Dermis blood vessel endothelial cell (primary cell): Measurements from ENCODE around the gene ZNF846. TPM values are rescaled to one million over a fixed set of nuclear protein-coding genes. Genes with fewer than 3 reads are reported as not detected.
"Not testable (repeated sequence)": the region's sequence is repeated elsewhere in the genome, so short reads cannot be mapped to it uniquely, and the experiment has no call there.

Experiments used
- DNase-seq: peaks from one replicate; pipeline ENCODE4 v3.0.0; 2010
- total RNA-seq: library from RNA; depleted of rRNA; stranded (reverse); fragments of >200 nt; gene quantifications from 2 replicates; pipeline ENCODE4 v1.2.3, GENCODE V29; 2014

ZNF846 gene
- 4.9 and 9.2 TPM in 2 replicates for total RNA-seq

- peak; percentile 96 for DNase-seq
Measured at GRCh38 chr19:9768175-9769112, at the start of gene ZNF846. Gene ZNF846 (minus strand): TSS chr19:9768738. CDS start chr19:9764950, 3,788 bp downstream.

DNA sequence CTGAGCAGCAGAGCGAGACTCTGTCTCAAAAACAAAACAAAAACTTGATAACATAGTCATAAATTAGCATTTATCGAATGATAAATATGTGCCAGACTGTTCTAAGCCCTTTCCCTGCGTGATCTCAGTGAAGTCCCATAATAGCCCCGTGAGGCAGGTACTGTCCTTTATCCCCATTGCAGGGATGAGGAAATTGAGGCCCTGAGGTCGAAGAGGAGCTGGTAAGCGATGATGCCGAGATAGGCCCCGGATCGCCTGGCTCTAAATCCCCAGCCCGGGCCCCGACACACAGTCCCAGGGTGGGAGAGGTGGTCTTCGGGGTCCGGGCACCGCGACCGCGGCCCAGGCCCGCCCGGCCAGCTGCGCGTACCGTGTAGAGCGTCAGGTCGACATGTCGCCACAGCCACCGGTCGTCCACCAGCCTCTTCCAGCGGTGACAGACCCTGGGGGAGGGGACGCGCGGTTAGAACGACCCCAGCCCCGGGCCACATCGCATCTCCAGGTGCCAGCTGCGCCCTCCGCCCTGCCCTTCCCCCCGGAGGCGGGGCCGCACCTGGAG is 49.7 kb upstream of the ZNF846 start:
- peak; percentile 4 for DNase-seq

DNA sequence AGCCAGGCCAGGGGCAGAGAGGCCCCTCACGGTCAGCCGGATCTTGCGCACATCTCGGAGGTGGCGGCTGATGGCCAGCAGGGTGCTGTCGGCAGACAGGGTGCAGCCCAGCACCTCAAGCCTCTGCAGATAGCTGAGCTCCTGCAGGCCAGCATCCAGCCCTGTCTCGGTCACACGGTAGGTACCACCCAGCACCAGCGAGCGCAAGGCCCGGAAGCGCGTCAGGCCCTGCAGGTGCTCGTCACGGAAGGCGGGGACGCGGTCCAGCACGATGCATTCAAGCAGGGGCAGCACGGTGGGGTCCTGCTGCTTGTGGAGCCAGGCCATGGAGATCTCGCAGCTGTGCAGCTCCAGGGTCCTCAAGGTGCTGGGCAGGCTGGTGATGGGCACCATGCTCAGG is 42.6 kb upstream of the ZNF846 start:
- no peak for DNase-seq

DNA sequence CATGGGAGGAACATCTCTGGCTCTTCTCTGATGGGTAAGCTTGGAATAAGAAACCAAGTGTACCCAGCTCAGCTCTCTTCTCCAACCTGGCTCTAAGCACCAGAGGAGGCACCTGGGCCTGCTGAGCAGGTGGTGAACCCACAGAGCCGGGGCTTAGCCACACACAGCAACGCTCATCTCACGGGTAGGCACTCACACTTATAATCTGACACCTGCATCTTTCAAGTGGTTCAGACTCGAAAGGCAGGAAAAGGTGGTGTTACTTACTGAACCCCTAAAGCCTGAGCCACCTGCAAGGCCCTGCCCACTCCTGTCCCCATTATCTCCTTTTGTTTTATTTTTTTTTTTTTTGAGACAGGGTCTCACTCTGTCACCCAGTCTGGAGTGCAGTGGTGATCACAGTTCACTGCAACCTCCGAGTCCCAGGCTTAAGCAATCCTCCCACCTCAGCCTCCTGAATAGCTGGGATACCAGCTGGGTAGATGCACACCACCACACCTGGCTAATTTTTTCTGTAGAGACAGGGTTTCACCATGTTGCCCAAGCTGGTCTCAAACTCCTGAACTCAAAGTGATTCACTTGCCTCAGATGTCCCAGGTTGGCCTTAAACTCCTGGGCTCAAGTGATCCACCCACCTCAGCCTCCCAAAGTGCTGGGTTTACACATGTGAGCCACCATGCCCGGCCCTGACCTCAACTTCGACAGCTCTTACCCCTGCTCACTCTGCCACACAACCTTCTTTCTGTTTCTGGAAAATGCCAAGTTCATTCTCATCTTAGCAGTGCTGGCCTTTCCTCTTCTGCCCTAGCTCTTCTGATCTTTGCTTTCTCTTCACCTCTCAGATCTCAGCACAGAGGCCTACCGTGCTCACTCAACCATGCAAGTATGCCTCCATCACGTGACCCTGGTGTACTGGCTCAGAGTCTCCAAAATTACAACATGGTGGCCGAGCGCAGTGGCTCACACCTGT is 40.6 kb upstream of the ZNF846 start:
- no peak for DNase-seq

GRCh38 chr19:9806803-9807202 is 38.3 kb upstream of the ZNF846 start:
- no peak for DNase-seq

DNA sequence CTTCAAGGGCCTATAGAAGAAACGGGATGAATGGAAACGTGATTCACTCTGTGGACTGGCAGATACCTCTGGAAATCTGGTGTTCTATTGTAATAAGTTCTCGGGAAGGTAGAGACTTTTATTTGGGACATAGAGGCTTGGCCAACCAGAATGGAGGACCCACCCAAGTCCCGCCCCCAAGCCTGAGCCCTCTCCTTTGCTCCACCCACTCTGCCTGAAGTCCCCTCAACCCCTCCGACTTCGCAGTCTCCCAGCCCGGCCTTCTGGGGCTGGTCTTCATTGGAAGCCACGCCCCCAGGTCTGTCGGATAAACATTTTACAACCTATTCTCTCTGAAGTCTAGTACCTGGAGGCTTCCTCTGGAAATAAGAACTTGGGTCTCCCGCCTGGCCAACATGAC is 33.4 kb upstream of the ZNF846 start:
- no peak for DNase-seq

GRCh38 chr19:9799162-9799561 is 30.6 kb upstream of the ZNF846 start:
- DNase-seq: no peak

- no peak for DNase-seq
Measured at GRCh38 chr19:9797871-9798270, 29.3 kb upstream of the ZNF846 start.

- DNase-seq: peak; percentile 96
Measured at GRCh38 chr19:9796113-9796773, 27.7 kb upstream of the ZNF846 start.

GRCh38 chr19:9793071-9793591 is 24.6 kb upstream of the ZNF846 start:
- DNase-seq: peak; percentile 58

- peak; percentile 96 for DNase-seq
Measured at GRCh38 chr19:9792206-9793070, 23.9 kb upstream of the ZNF846 start.

DNA sequence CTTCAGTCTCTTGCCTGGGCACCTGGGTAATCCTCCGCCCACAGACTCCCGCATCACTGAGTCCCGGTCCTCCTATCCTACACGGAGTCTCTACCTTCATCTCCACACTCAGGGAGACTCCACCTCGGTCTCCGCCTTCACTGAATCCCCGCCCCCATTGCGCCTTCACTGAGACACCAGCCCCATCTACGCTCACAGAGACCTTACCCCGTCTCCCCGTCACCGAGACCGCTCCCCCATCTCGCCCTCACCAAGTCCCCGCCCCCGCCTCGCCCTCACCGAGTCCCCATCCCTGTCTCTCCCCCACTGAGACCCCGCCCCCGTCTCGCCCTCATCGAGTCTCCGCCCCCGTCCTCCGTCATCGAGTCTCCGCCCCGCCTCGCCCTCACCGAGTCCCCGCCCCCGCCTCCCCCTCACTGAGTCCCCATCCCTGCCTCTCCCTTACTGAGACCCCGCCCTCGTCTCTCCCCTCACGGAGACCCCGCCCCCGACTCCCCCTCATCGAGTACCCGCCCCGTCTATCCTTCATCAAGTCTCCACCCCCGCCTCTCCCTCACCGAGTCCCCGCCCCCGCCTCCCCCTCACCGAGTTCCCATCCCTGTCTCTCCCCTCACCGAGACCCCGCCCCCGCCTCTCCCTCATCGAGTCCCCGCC is 23.1 kb upstream of the ZNF846 start:
- peak; percentile 97 for DNase-seq

GRCh38 chr19:9791073-9791367 is 22.5 kb upstream of the ZNF846 start:
- DNase-seq: not testable (repeated sequence)

DNA sequence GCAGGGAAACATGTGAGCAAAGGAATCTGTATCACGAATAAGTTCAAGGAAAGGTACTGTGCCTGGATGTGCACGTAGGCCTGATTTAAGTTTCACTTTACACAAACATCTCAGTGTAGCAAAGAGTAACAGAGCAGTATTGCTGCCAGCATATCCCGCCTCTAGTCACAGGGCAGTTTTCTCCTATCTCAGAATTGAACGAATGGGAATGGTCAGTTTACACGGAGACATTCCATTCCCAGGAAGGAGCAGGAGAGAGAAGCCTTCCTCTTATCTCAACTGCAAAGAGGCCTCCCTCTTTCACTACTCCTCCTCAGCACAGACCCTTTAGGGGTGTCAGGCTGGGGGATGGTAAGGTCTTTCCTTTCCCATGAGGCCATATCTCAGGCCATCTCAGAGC is 21.0 kb upstream of the ZNF846 start:
- DNase-seq: not testable (repeated sequence)

DNA sequence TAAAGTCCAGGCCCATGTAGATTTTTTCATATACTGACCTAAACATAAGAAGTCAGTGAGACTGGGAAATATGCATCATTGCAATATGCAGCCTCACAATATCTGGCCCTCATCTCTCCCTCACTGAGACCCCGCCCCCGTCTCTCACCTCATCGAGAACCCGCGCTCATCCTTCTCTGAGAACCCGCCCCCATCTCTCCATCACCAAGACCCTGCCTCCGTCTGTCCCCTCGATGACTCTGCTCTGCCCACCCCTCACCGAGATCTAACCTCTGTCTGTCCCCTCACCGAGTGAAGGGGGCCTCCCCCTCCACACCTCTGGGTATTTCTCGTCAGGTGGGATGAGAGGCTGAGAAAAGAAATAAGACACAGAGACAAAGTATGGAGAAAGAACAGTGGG is 20.5 kb upstream of the ZNF846 start:
- DNase-seq: no peak

- not testable (repeated sequence) for DNase-seq
Measured at GRCh38 chr19:9788604-9789003, 20.1 kb upstream of the ZNF846 start.

DNA sequence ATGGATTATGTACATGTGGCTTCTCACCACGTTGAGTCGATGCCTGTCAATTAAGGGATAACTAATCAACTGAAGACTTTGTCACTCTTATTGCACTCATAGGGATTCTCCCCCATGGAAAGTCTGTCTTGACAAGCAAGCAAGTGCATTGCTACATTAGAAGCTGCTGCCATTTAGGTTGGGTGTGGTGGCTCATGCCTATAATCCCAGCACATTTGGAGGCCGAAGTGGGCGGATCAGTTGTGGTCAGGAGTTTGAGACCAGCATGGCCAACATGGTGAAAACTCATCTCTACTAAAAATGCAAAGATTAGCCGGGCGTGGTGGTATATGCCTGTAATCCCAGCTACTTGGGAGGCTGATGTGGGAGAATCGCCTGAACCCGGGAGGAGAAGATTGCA is 18.3 kb upstream of the ZNF846 start:
- no peak for DNase-seq

GRCh38 chr19:9786342-9786741 is 17.8 kb upstream of the ZNF846 start:
- DNase-seq: no peak

- peak; percentile 97 for DNase-seq
Measured at GRCh38 chr19:9785367-9786331, 17.1 kb upstream of the ZNF846 start.

GRCh38 chr19:9784163-9784496 is 15.6 kb upstream of the ZNF846 start:
- DNase-seq: not testable (repeated sequence)
